HepG2 (cell line): ENCODE measurements around the gene LHFPL2. TPM values are rescaled to one million over a fixed set of nuclear protein-coding genes. Genes with fewer than 3 reads are reported as not detected.

Source experiments
- FOXM1 ChIP-seq: sonication (generic); formaldehyde crosslinking; IDR thresholded peaks from 2 replicates; pipeline ENCODE4 v1.5.0; 2020; ENCODE audit warnings: missing genetic modification reagents
- HNF4A ChIP-seq: sonication (generic); formaldehyde crosslinking; IDR thresholded peaks from 2 replicates; pipeline ENCODE4 v1.4.0; 2020; ENCODE audit warnings: missing genetic modification reagents
- MEIS1 ChIP-seq: sonication (generic); formaldehyde crosslinking; IDR thresholded peaks from 2 replicates; pipeline ENCODE4 v1.9.0; 2021; ENCODE audit warnings: mild to moderate bottlenecking, missing genetic modification reagents, moderate library complexity, borderline replicate concordance
- MEIS2 ChIP-seq: sonication (generic); formaldehyde crosslinking; IDR thresholded peaks from 2 replicates; pipeline ENCODE4 v1.9.0; 2021; ENCODE audit warnings: mild to moderate bottlenecking, missing genetic modification reagents
- MYC ChIP-seq: sonication (generic); formaldehyde crosslinking; IDR thresholded peaks from 2 replicates; pipeline ENCODE4 v1.9.0; 2021; ENCODE audit warnings: missing genetic modification reagents, borderline replicate concordance
- NFE2 ChIP-seq: sonication (generic); formaldehyde crosslinking; IDR thresholded peaks from 2 replicates; pipeline ENCODE4 v1.4.0; 2020; ENCODE audit warnings: missing genetic modification reagents
- PRPF4 ChIP-seq: fragments of 200-400 bp; formaldehyde crosslinking; IDR thresholded peaks from 2 replicates; pipeline ENCODE4 v1.6.1; 2016; ENCODE audit warnings: low read length, low read depth; ENCODE audit not compliant: poor library complexity, severe bottlenecking
- polyA plus RNA-seq, 8 experiments: library from polyadenylated mRNA; depleted of rRNA in 3 of 8; stranded (reverse) in 7 of 8; unstranded in 1 of 8; fragments of >200 nt; fragmentation: Illumina TruSeq in 4 of 8; extraction: Trizol in 4 of 8; gene quantifications; 2 replicates each; pipeline versions ENCODE4 v1.2.1 to v1.2.3, GENCODE V29; 2011 to 2016; ENCODE audit warnings: low read depth in 4 of 8, missing spikeins in 1 of 8, mixed read lengths in 1 of 8; ENCODE audit not compliant: insufficient read depth in 1 of 8
- total RNA-seq, 5 experiments: library from RNA; depleted of rRNA; stranded (reverse); fragments of >200 nt; fragmentation: Illumina TruSeq; extraction: Trizol; gene quantifications; 2 replicates each; pipeline ENCODE4 v1.2.3, GENCODE V29; 2016; ENCODE audit warnings: low read depth in 1 of 5
- TF ChIP-seq, protein P1 (sequence below): sonication (generic); formaldehyde crosslinking; IDR thresholded peaks from 2 replicates; pipeline ENCODE4 v1.4.0; 2020; ENCODE audit warnings: missing genetic modification reagents
- TF ChIP-seq, protein P2 (sequence below): fragments of 450-650 bp; IDR thresholded peaks from 2 replicates; pipeline ENCODE4 v1.6.1; 2017; ENCODE audit warnings: mild to moderate bottlenecking

Gene LHFPL2
- total and polyA plus RNA-seq, 2 of the 13 experiments (the other 11 are each of a cell fraction or from before 2014, with no cell fraction given) = 6.0 to 20.0 TPM

DNA sequence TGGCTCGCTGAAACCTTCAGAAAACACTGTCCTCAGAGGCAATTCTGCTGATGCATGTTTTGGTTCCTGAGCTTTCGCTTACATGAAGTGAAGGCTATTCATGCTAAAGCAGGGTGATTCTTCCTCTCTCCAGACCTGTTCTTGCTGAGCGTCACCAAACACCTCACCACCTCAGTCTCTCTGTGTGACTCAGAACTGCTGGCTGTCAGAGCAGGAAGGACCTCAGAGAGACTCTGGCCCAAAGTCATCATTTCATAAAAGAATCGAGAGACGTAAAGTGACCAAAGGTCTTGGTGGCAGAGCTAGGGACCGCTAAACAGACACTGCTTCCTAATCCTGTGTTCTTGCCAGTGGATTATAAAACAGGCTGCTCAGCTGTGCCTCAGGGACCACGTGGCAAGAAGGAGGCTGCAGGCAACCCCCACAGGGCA is 73.8 kb downstream of the LHFPL2 start (continued):
- TF ChIP-seq HNF4A (CRISPR knock-in tag) (peak; percentile 1; the same call in 1 of the 2 replicates), MYC (CRISPR knock-in tag) (peak; percentile 51; the same call in 1 of the 2 replicates), PRPF4 (no peak), FOXM1 (no peak), NFE2 (CRISPR knock-in tag) (no peak), MEIS2 (0 out of 2 replicates have a peak, but pooled peaks have one; percentile 9), MEIS1 (CRISPR knock-in tag) (no peak)
- TF ChIP-seq, protein P1, sequence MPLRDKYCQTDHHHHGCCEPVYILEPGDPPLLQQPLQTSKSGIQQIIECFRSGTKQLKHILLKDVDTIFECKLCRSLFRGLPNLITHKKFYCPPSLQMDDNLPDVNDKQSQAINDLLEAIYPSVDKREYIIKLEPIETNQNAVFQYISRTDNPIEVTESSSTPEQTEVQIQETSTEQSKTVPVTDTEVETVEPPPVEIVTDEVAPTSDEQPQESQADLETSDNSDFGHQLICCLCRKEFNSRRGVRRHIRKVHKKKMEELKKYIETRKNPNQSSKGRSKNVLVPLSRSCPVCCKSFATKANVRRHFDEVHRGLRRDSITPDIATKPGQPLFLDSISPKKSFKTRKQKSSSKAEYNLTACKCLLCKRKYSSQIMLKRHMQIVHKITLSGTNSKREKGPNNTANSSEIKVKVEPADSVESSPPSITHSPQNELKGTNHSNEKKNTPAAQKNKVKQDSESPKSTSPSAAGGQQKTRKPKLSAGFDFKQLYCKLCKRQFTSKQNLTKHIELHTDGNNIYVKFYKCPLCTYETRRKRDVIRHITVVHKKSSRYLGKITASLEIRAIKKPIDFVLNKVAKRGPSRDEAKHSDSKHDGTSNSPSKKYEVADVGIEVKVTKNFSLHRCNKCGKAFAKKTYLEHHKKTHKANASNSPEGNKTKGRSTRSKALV = no peak
- TF ChIP-seq, protein P2, sequence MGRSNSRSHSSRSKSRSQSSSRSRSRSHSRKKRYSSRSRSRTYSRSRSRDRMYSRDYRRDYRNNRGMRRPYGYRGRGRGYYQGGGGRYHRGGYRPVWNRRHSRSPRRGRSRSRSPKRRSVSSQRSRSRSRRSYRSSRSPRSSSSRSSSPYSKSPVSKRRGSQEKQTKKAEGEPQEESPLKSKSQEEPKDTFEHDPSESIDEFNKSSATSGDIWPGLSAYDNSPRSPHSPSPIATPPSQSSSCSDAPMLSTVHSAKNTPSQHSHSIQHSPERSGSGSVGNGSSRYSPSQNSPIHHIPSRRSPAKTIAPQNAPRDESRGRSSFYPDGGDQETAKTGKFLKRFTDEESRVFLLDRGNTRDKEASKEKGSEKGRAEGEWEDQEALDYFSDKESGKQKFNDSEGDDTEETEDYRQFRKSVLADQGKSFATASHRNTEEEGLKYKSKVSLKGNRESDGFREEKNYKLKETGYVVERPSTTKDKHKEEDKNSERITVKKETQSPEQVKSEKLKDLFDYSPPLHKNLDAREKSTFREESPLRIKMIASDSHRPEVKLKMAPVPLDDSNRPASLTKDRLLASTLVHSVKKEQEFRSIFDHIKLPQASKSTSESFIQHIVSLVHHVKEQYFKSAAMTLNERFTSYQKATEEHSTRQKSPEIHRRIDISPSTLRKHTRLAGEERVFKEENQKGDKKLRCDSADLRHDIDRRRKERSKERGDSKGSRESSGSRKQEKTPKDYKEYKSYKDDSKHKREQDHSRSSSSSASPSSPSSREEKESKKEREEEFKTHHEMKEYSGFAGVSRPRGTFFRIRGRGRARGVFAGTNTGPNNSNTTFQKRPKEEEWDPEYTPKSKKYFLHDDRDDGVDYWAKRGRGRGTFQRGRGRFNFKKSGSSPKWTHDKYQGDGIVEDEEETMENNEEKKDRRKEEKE = no peak
